K562 (cell line): ENCODE results near the gene RPL22. TPM values are rescaled to one million over a fixed set of nuclear protein-coding genes. Genes with fewer than 3 reads are reported as not detected.
"Not testable (repeated sequence)": the region's sequence is repeated elsewhere in the genome, so short reads cannot be mapped to it uniquely, and the experiment has no call there.

Source experiments
- ATAC-seq: fragments of 200-7000 bp; cut with Tn5 transposase; 3 replicates; pipeline ENCODE4 v1.9.1; 2020; ENCODE audit warnings: moderate library complexity
- BruUV-seq: library from RNA; stranded (reverse); fragments of 400-500 nt; replicated peaks from 2 replicates; lab custom pipeline; 2021; lab: Mats Ljungman, UMichigan
- CTCF ChIA-PET: fragments of 300-600 bp; formaldehyde crosslinking; extraction: SDS; loops from one replicate; lab custom pipeline; 2021; ENCODE audit warnings: low intra/inter-chr PET ratio; lab: Yijun Ruan, JAX
- POLR2A ChIA-PET: fragments of 300-600, 350-650 bp; sonication (Branson Sonifier 250); formaldehyde crosslinking; extraction: SDS; loops from one replicate; lab custom pipeline; 2021; ENCODE audit warnings: antibody characterized with exemption, inconsistent platforms; lab: Yijun Ruan, JAX
- DNase-seq, 4 experiments: peaks; one replicate each; pipeline versions ENCODE4 v3.0.0 to v3.0.0-alpha.2; 2011 to 2018; ENCODE audit warnings: low spot score in 3 of 4, mixed read lengths in 3 of 4; ENCODE audit errors: extremely low read depth in 1 of 4
- FAIRE-seq: peaks from 2 replicates; lab custom pipeline; 2011; peaks lifted over from hg19 to GRCh38; lab: Jason Lieb, UNC
- H2AFZ ChIP-seq: 2 replicates; pipeline ENCODE4 v1.6.0; 2011; ENCODE audit warnings: low read depth, low read length, control low read depth, inconsistent platforms
- H3K27ac ChIP-seq: fragments of 200-600 bp; 3 replicates; pipeline ENCODE4 v1.8.0; 2011; ENCODE audit warnings: low read depth, mild to moderate bottlenecking, control low read depth, inconsistent platforms, low read length, moderate library complexity, mixed read lengths; ENCODE audit errors: extremely low read depth
- H3K27me3 ChIP-seq, 2 experiments: fragments of 300-600 bp in 1 of 2; 2 replicates in 1 of 2; 3 replicates in 1 of 2; pipeline versions ENCODE4 v1.6.0 to v1.8.0; 2011; ENCODE audit warnings: inconsistent platforms in 2 of 2, low read length in 2 of 2, mild to moderate bottlenecking in 1 of 2, mixed read lengths in 1 of 2, moderate library complexity in 1 of 2; ENCODE audit not compliant: control insufficient read depth in 2 of 2, insufficient read depth in 2 of 2
- H3K36me3 ChIP-seq: fragments of 300-600 bp; 3 replicates; pipeline ENCODE4 v1.8.0; 2011; ENCODE audit warnings: mild to moderate bottlenecking, low read length, inconsistent platforms; ENCODE audit not compliant: control insufficient read depth, insufficient read depth
- H3K4me1 ChIP-seq, 2 experiments: fragments of 200-600 bp in 1 of 2; replicated peaks in 1 of 2; 2 replicates in 1 of 2; 3 replicates in 1 of 2; pipeline versions ENCODE4 v1.5.1 to v1.8.0; 2011; ENCODE audit warnings: inconsistent platforms in 2 of 2, low read length in 2 of 2, mild to moderate bottlenecking in 1 of 2, mixed read lengths in 1 of 2, moderate library complexity in 1 of 2; ENCODE audit not compliant: control insufficient read depth in 2 of 2, insufficient read depth in 2 of 2
- H3K4me2 ChIP-seq: 2 replicates; pipeline ENCODE4 v1.6.1; 2011; ENCODE audit warnings: low read length, control low read depth, inconsistent platforms, mixed read lengths; ENCODE audit not compliant: insufficient read depth
- H3K4me3 ChIP-seq: fragments of 200-600 bp; sonication (generic), shearing (Covaris generic); 2 replicates; pipeline ENCODE4 v1.5.1; 2016; ENCODE audit warnings: control low read depth, inconsistent platforms
- H3K79me2 ChIP-seq: fragments of 200-600 bp; 3 replicates; pipeline ENCODE4 v1.8.0; 2011; ENCODE audit warnings: low read length, inconsistent platforms; ENCODE audit not compliant: control insufficient read depth, insufficient read depth
- H3K9ac ChIP-seq, 2 experiments: 2 replicates each; pipeline versions ENCODE4 v1.6.0 to v1.6.1; 2011; ENCODE audit warnings: low read depth in 2 of 2, low read length in 2 of 2, control low read depth in 1 of 2, inconsistent platforms in 1 of 2, mild to moderate bottlenecking in 1 of 2, mixed read lengths in 1 of 2; ENCODE audit not compliant: insufficient read depth in 1 of 2
- H3K9me1 ChIP-seq: one replicate; pipeline ENCODE4 v1.6.0; 2011; ENCODE audit warnings: inconsistent platforms, mild to moderate bottlenecking, low read length, moderate library complexity; ENCODE audit not compliant: control insufficient read depth, insufficient read depth
- H3K9me3 ChIP-seq: replicated peaks from 2 replicates; pipeline ENCODE4 v1.5.1; 2011; ENCODE audit warnings: low read depth, low read length, inconsistent platforms; ENCODE audit not compliant: control insufficient read depth, insufficient read depth
- H4K20me1 ChIP-seq: replicated peaks from 2 replicates; pipeline ENCODE4 v1.6.1; 2011; ENCODE audit warnings: low read length, inconsistent platforms, mixed read lengths; ENCODE audit not compliant: control insufficient read depth, insufficient read depth
- CEBPB ChIP-seq: fragments of 450-650 bp; IDR thresholded peaks from 2 replicates; pipeline ENCODE4 v1.6.1; 2016; ENCODE audit warnings: missing genetic modification characterization, missing compliant biosample characterization
- DEAF1 ChIP-seq: fragments of 450-650 bp; formaldehyde crosslinking; IDR thresholded peaks from 2 replicates; pipeline ENCODE4 v1.4.0; 2020; ENCODE audit warnings: mild to moderate bottlenecking, moderate library complexity
- POLR2G ChIP-seq: fragments of 200-400 bp; formaldehyde crosslinking; IDR thresholded peaks from 2 replicates; pipeline ENCODE4 v1.6.1; 2017; ENCODE audit warnings: low read depth, mild to moderate bottlenecking, antibody characterized with exemption, low read length, moderate library complexity
- ZNF316 ChIP-seq: fragments of 450-650 bp; IDR thresholded peaks from 2 replicates; pipeline ENCODE4 v1.6.1; 2016
- WGBS: fragments of 100-300 bp; shearing (Covaris generic); methylation state at CpG from one replicate; pipeline ENCODE4 v1.1.6; 2016; ENCODE audit warnings: low coverage, mixed read lengths; ENCODE audit not compliant: insufficient coverage; ENCODE audit errors: missing lambda C conversion rate; 5-methylcytosine and 5-hydroxymethylcytosine counted together
- in situ Hi-C: fragments of 300-500 bp; cut with MboI; formaldehyde crosslinking; loops from 4 replicates; pipeline ENCODE4 v1.15.0; 2018; ENCODE audit warnings: inconsistent platforms, mixed read lengths
- intact Hi-C: fragments of 100-400 bp; cut with micrococcal nuclease; formaldehyde crosslinking; loops from 2 replicates; pipeline ENCODE4 v1.14.2; 2022
- polyA plus RNA-seq, 8 experiments: library from polyadenylated mRNA; depleted of rRNA in 4 of 8; stranded (reverse) in 5 of 8; unstranded in 3 of 8; fragments of >200 nt; fragmentation: Nextera tagmentation in 2 of 8; fragmentation: Illumina TruSeq in 1 of 8; extraction: Ambion mirVana in 2 of 8; extraction: Trizol in 1 of 8; gene quantifications; 2 replicates each; pipeline versions ENCODE4 v1.2.1 to v1.2.3, GENCODE V29; 2011 to 2014; ENCODE audit warnings: inconsistent platforms in 1 of 8, missing spikeins in 1 of 8
- total RNA-seq, 7 experiments: library from RNA; depleted of rRNA in 6 of 7; stranded (reverse); fragments of >200 nt in 6 of 7; fragmentation: Illumina TruSeq in 2 of 7; extraction: Trizol in 2 of 7; gene quantifications; 2 replicates each; pipeline versions ENCODE4 v1.2.1 to v1.2.3, GENCODE V29; 2011 to 2021; ENCODE audit warnings: low replicate concordance in 1 of 7

Gene RPL22
- total and polyA plus RNA-seq, 9 of the 15 experiments (the other 6 are each of a cell fraction or from before 2014, with no cell fraction given), result 467 to 1,165 (median 607) TPM

DNA sequence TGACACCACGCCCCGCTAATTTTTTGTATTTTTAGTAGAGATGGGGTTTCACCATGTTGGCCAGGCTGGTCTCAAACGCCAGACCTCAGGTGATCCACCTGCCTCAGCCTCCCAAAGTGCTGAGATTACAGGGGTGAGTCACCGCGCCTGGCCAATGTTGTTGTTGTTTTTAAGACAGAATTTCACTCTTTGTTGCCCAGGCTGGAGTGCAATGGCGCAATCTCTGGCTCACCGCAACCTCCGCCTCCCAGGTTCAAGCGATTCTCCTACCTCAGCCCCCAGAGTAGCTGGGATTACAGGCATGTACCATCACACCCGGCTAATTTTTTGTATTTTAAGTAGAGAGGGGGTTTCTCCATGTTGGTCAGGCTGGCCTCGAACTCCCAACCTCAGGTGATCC, 20.2 kb upstream of the RPL22 start:
- H3K9me1 ChIP-seq, FAIRE-seq, H3K9me3 ChIP-seq, H3K79me2 ChIP-seq, H3K4me2 ChIP-seq: not testable (repeated sequence)
- TF ChIP-seq CEBPB (tag), result peak; percentile 30; the same call in 1 of the 2 replicates
- TF ChIP-seq POLR2G, result 0 out of 2 replicates have a peak, but pooled peaks have one; percentile 25
- TF ChIP-seq, all 486 proteins: peak for 2; not testable (repeated sequence) for 484
- DNase-seq, ATAC-seq, CTCF ChIA-PET, H2AFZ ChIP-seq, H4K20me1 ChIP-seq, BruUV-seq, H3K27me3 ChIP-seq, H3K9ac ChIP-seq, H3K4me1 ChIP-seq, in situ Hi-C loops, H3K27ac ChIP-seq, intact Hi-C loops, H3K4me3 ChIP-seq: not testable (repeated sequence)
- peaks cover 57% of the 10 kb centered on the region; the same call in 2 of the 3 replicates for H3K36me3 ChIP-seq
- POLR2A ChIA-PET, result interaction anchor here (0.9 kb wide), 1 partner anchor 8 kb away, joined by 3 read pairs; no protein-coding TSS in a partner anchor
- 74% methylated on average over 11 of the region's 11 CpGs for WGBS

- no peaks in the 10 kb centered on the region for H3K79me2 ChIP-seq
- H3K4me1 ChIP-seq, result peaks cover 0 to 6% of the 10 kb centered on the region in 2 experiments; a peak in 2 of 5 replicates
- no TSS peak for BruUV-seq
- H4K20me1 ChIP-seq, result no peaks in the 10 kb centered on the region
- no peak overlapping the region for H3K27ac ChIP-seq
- H3K36me3 ChIP-seq, result peaks cover 52% of the 10 kb centered on the region; the same call in 1 of the 3 replicates
- no peaks in the 10 kb centered on the region for H3K9me1 ChIP-seq
- intact Hi-C loops, result no loop called here
- H3K4me2 ChIP-seq, result no peak overlapping the region
- DNase-seq (no peak), ATAC-seq (peak; percentile 34), FAIRE-seq (no peak)
- in situ Hi-C loops, result no loop called here
- H3K4me3 ChIP-seq, result no peak overlapping the region
- WGBS, result 80% methylated on average over 16 of the region's 16 CpGs
- H2AFZ ChIP-seq, result no peak overlapping the region
- POLR2A ChIA-PET, result interaction anchor here (0.9 to 2.8 kb wide), 7 partner anchors 8 to 20 kb away, joined by 3 to 9 read pairs (median 3); no protein-coding TSS in a partner anchor
- CTCF ChIA-PET, result no interaction called here
- TF ChIP-seq ZNF316, result peak; percentile 38; the same call in 1 of the 2 replicates
- no peak for TF ChIP-seq DEAF1 (CRISPR knock-in tag)
- H3K27me3 ChIP-seq, result no peaks in the 10 kb centered on the region
- H3K9ac ChIP-seq, result peak overlapping the region in 1 of 2 experiments; percentile 59; a peak in 2 of 4 replicates
- no peaks in the 10 kb centered on the region for H3K9me3 ChIP-seq
These were observed 19.2 kb upstream of the RPL22 start for GRCh38 chr1:6218375-6219164.
